CD14-positive monocyte (primary cell): Measurements from ENCODE around the gene NEMP1. TPM values are rescaled to one million over a fixed set of nuclear protein-coding genes. Genes with fewer than 3 reads are reported as not detected.

ENCODE experiments used
- DNase-seq, 3 donors: peaks; one replicate each; pipeline ENCODE4 v3.0.0-alpha.2; 2011 to 2022
- H2AFZ ChIP-seq: 2 replicates; pipeline ENCODE4 v1.6.0; 2012; ENCODE audit warnings: mild to moderate bottlenecking, low read depth, low read length, inconsistent platforms; ENCODE audit not compliant: insufficient read depth, poor library complexity, severe bottlenecking
- H3K27ac ChIP-seq, 2 donors: 1 replicate in 1 of 2; 2 replicates in 1 of 2; pipeline ENCODE4 v1.5.1; 2012 to 2013; ENCODE audit warnings: low read length in 2 of 2, control low read depth in 1 of 2, inconsistent platforms in 1 of 2, low read depth in 1 of 2, mild to moderate bottlenecking in 1 of 2
- H3K27me3 ChIP-seq, 2 donors: one replicate each; pipeline versions ENCODE4 v1.6.0 to v1.6.1; 2011 to 2013; ENCODE audit warnings: low read length in 2 of 2; ENCODE audit not compliant: control insufficient read depth in 2 of 2, insufficient read depth in 2 of 2
- H3K36me3 ChIP-seq, 2 donors: replicated peaks in 1 of 2; 1 replicate in 1 of 2; 2 replicates in 1 of 2; pipeline versions ENCODE4 v1.5.1 to v1.6.1; 2012 to 2013; ENCODE audit warnings: low read length in 2 of 2, control low read depth in 1 of 2, inconsistent platforms in 1 of 2, mild to moderate bottlenecking in 1 of 2; ENCODE audit not compliant: insufficient read depth in 2 of 2, control insufficient read depth in 1 of 2
- H3K4me1 ChIP-seq, 2 donors: 1 replicate in 1 of 2; 2 replicates in 1 of 2; pipeline versions ENCODE4 v1.5.1 to v1.6.1; 2012 to 2013; ENCODE audit warnings: low read length in 2 of 2, control low read depth in 1 of 2, inconsistent platforms in 1 of 2, mild to moderate bottlenecking in 1 of 2, moderate library complexity in 1 of 2; ENCODE audit not compliant: insufficient read depth in 2 of 2, control insufficient read depth in 1 of 2
- H3K4me2 ChIP-seq: replicated peaks from 2 replicates; pipeline ENCODE3; 2012; ENCODE audit warnings: low read length, moderate library complexity, mild to moderate bottlenecking; ENCODE audit not compliant: poor library complexity, severe bottlenecking; ENCODE audit errors: extremely low read depth
- H3K4me3 ChIP-seq, 3 experiments: fragments of 200-600 bp in 1 of 3; sonication (generic) in 1 of 3; replicated peaks in 1 of 3; 1 replicate in 2 of 3; 2 replicates in 1 of 3; pipeline ENCODE4 v1.5.1; 2011 to 2013; ENCODE audit warnings: low read length in 3 of 3, mild to moderate bottlenecking in 3 of 3, control low read depth in 2 of 3, low read depth in 2 of 3, inconsistent platforms in 1 of 3, moderate library complexity in 1 of 3
- H3K79me2 ChIP-seq: 2 replicates; pipeline ENCODE4 v1.6.0; 2012; ENCODE audit warnings: mild to moderate bottlenecking, control low read depth, inconsistent platforms, low read length, moderate library complexity; ENCODE audit not compliant: insufficient read depth
- H3K9ac ChIP-seq: 2 replicates; pipeline ENCODE4 v1.6.0; 2017; ENCODE audit warnings: low read length, mild to moderate bottlenecking; ENCODE audit not compliant: insufficient read depth, poor library complexity, severe bottlenecking
- H3K9me3 ChIP-seq, 2 donors: replicated peaks in 1 of 2; 1 replicate in 1 of 2; 2 replicates in 1 of 2; pipeline versions ENCODE4 v1.5.1 to v1.6.1; 2012 to 2013; ENCODE audit warnings: low read length in 2 of 2, control low read depth in 1 of 2; ENCODE audit not compliant: control insufficient read depth in 1 of 2, insufficient read depth in 1 of 2
- H4K20me1 ChIP-seq: 2 replicates; pipeline ENCODE4 v1.6.0; 2012; ENCODE audit warnings: mild to moderate bottlenecking, low read length, control low read depth, moderate library complexity; ENCODE audit not compliant: insufficient read depth
- H3K27ac Mint-ChIP-seq, 7 donors: one replicate each; pipeline ENCODE4 v1.8.0; 2020; ENCODE audit warnings: mild to moderate bottlenecking in 7 of 7, mixed read lengths in 7 of 7, moderate library complexity in 6 of 7, inconsistent platforms in 2 of 7
- H3K27me3 Mint-ChIP-seq, 3 donors: one replicate each; pipeline ENCODE4 v1.8.0; 2021 to 2022; ENCODE audit warnings: low read depth in 3 of 3, mild to moderate bottlenecking in 3 of 3, mixed read lengths in 3 of 3, moderate library complexity in 3 of 3, inconsistent platforms in 1 of 3
- H3K36me3 Mint-ChIP-seq, 2 donors: one replicate each; pipeline ENCODE4 v1.8.0; 2020; ENCODE audit warnings: mixed read lengths in 2 of 2, inconsistent platforms in 1 of 2, mild to moderate bottlenecking in 1 of 2
- H3K4me1 Mint-ChIP-seq: one replicate; pipeline ENCODE4 v1.8.0; 2020; ENCODE audit warnings: mild to moderate bottlenecking, mixed read lengths
- H3K4me3 Mint-ChIP-seq, 2 donors: one replicate each; pipeline ENCODE4 v1.8.0; 2020; ENCODE audit warnings: mild to moderate bottlenecking in 2 of 2, mixed read lengths in 2 of 2, moderate library complexity in 1 of 2
- H3K9me3 Mint-ChIP-seq, 7 donors: one replicate each; pipeline ENCODE4 v1.8.0; 2020 to 2022; ENCODE audit warnings: mixed read lengths in 7 of 7, mild to moderate bottlenecking in 6 of 7, moderate library complexity in 6 of 7, inconsistent platforms in 2 of 7
- WGBS: methylation state at CpG from one replicate; pipeline ENCODE4 v1.1.5; 2013; ENCODE audit warnings: missing lambda C conversion rate; ENCODE audit not compliant: insufficient coverage; 5-methylcytosine and 5-hydroxymethylcytosine counted together
- intact Hi-C, 2 donors: fragments of 100-400 bp; cut with micrococcal nuclease; formaldehyde crosslinking; loops; one replicate each; pipeline versions ENCODE4 v1.15.0 to v1.15.1; 2023
- polyA plus RNA-seq, 3 donors: library from polyadenylated mRNA; depleted of rRNA in 1 of 3; unstranded in 2 of 3; stranded (reverse) in 1 of 3; fragments of 300-500 nt in 2 of 3; fragments of >200 nt in 1 of 3; fragmentation: Illumina TruSeq in 2 of 3; gene quantifications; 1 replicate in 2 of 3; 2 replicates in 1 of 3; pipeline ENCODE4 v1.2.3, GENCODE V29; 2012 to 2021
- TF ChIP-seq, protein P1 (sequence below): fragments of 200-600 bp; IDR thresholded peaks from one replicate; pipeline ENCODE4 v1.8.0; 2022; ENCODE audit warnings: antibody characterized with exemption, mild to moderate bottlenecking

NEMP1 gene
- polyA plus RNA-seq, 3 donors, result 1.9 to 4.6 (median 2.2) TPM

DNA sequence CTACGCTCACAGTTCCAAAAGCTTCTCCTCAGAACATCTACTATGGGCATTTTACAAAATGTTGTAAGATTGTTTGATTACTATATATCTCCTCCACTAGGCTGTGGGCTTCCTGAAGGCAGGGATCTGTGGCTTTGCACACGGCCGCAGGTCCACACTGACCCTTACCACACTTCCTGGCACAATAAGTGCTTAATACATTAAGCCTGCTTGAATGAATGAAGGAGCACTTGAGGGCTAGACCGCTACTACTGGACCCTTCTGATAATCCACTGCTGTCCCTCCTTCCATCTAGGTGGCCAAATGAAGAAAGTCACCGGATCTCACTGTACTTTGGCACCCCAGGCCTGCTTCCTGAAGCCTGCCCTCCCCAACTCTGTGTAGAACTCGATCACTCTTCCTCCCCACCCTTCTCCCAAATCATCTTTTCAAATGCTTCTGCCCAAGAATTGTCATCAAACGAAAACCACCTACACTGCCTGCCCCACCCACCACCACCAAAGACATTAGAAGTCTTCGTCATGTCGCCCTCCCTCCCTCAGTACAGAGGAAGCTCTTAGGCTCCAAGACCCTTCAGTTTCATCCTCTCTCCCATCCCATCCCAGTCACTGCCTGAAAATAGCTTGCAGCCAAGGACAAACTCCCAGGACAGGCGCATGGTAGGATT lies 71.6 kb downstream of the NEMP1 start:
- Histone ChIP-seq H3K36me3 (peaks cover 26 to 27% of the 10 kb centered on the region in 2 donors), H3K9me3 (no peaks in the 10 kb centered on the region), H3K27me3 (no peaks in the 10 kb centered on the region), H3K4me2 (peak overlapping the region; percentile 66), H2AFZ (peak overlapping the region; percentile 64), H3K4me1 (peaks cover 13 to 21% of the 10 kb centered on the region in 2 donors), H3K79me2 (peaks cover 19% of the 10 kb centered on the region), H4K20me1 (peaks cover 5% of the 10 kb centered on the region), H3K9ac (no peak overlapping the region), H3K4me3 (peak overlapping the region; percentile 9 to 87 (median 21)), H3K27ac (no peak overlapping the region)
- TF ChIP-seq, protein P1, sequence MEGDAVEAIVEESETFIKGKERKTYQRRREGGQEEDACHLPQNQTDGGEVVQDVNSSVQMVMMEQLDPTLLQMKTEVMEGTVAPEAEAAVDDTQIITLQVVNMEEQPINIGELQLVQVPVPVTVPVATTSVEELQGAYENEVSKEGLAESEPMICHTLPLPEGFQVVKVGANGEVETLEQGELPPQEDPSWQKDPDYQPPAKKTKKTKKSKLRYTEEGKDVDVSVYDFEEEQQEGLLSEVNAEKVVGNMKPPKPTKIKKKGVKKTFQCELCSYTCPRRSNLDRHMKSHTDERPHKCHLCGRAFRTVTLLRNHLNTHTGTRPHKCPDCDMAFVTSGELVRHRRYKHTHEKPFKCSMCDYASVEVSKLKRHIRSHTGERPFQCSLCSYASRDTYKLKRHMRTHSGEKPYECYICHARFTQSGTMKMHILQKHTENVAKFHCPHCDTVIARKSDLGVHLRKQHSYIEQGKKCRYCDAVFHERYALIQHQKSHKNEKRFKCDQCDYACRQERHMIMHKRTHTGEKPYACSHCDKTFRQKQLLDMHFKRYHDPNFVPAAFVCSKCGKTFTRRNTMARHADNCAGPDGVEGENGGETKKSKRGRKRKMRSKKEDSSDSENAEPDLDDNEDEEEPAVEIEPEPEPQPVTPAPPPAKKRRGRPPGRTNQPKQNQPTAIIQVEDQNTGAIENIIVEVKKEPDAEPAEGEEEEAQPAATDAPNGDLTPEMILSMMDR, result peak; percentile 7
- H3K27me3 Mint-ChIP-seq, result peaks cover 0 to 1% (median 0%) of the 10 kb centered on the region in 3 donors
- WGBS, result 44% methylated on average over 6 of the region's 10 CpGs
- H3K36me3 Mint-ChIP-seq, result peaks cover 29% of the 10 kb centered on the region in 2 donors
- peak overlapping the region; percentile 79 to 86 for H3K4me3 Mint-ChIP-seq
- H3K27ac Mint-ChIP-seq, result peak overlapping the region in 3 of 7 donors; percentile 53 to 69 (median 66)
- H3K9me3 Mint-ChIP-seq, result no peaks in the 10 kb centered on the region
- intact Hi-C loops, result loop anchor here in 1 of 2 donors (5.0 kb wide), 1 partner anchor 55 kb away; no protein-coding TSS in a partner anchor
- DNase-seq, result no peak
- peaks cover 23% of the 10 kb centered on the region for H3K4me1 Mint-ChIP-seq

DNA sequence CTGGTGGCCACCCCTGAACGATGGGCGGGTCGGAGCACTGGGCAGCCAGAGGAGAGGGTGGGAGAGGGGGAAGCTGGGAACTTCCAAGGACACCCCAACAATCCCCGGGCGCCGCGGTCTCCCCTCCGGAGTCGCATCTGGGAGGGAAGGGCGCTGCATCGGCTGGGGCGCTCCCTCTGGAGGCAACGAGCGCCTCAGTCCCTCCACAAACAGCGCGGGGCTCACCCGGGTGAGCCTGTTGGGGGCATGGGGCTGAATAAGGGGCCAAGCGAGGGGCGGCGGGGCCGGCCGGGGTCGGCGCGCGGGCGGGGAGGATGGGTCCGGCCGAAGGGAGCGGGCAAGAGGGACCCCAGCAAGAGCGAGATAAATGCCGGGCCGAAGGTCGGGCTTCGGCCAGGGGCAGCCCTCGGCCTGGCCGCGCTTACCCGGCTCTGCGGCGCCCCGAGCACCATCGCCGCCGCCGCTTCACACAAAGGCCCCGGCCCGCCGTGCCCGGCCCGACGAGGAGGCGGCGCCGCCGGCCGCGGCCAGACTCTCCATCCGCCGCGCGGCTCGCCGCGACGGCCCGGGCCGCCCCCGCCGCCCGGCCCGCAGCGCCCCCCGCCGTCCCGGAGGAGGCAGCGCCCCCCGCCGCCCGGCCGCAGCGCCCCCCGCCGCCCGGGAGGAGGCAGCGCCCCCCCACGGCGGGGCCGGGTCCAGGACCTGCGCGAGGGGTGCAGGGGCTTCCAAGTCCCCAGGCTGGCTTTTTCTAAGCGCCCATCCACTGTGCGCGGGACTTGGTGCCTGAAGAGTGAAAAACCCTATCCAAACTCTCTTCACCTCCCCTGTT lies 72.4 kb downstream of the NEMP1 start, which contains the start of gene ZBTB39:
TSS of gene ZBTB39 (minus strand) at position 567 of the 829 bp plus-strand sequence. CDS start 1,629 bp downstream, outside the sequence.
- Histone ChIP-seq H3K4me3 (peak within 1 kb of the TSS; percentile 59 to 87 (median 86)), H4K20me1 (peaks cover 10% of the 10 kb centered on the region), H3K9me3 (no peaks in the 10 kb centered on the region), H2AFZ (peak within 1 kb of the TSS; percentile 95), H3K9ac (peak within 1 kb of the TSS; percentile 81), H3K27me3 (no peaks in the 10 kb centered on the region), H3K4me2 (peak within 1 kb of the TSS; percentile 94), H3K27ac (peak within 1 kb of the TSS in 1 of 2 donors; percentile 55), H3K36me3 (peaks cover 28 to 31% of the 10 kb centered on the region in 2 donors), H3K79me2 (peaks cover 19% of the 10 kb centered on the region), H3K4me1 (peaks cover 13 to 21% of the 10 kb centered on the region in 2 donors)
- H3K27ac Mint-ChIP-seq, result peak within 1 kb of the TSS; percentile 18 to 76 (median 53)
- peak within 1 kb of the TSS; percentile 86 to 94 for H3K4me3 Mint-ChIP-seq
- under 1% methylated on average over 69 of the region's 94 CpGs for WGBS
- intact Hi-C loops, result loop anchor here in 1 of 2 donors (5.0 kb wide), 1 partner anchor 56 kb away; no protein-coding TSS in a partner anchor
- H3K27me3 Mint-ChIP-seq, result peaks cover 0 to 1% (median 0%) of the 10 kb centered on the region in 3 donors
- peaks cover 23% of the 10 kb centered on the region for H3K4me1 Mint-ChIP-seq
- peaks cover 37% of the 10 kb centered on the region in 2 donors for H3K36me3 Mint-ChIP-seq
- DNase-seq, result peak; percentile 15 to 66 (median 48)
- no peaks in the 10 kb centered on the region for H3K9me3 Mint-ChIP-seq
- TF ChIP-seq, protein P1, result peak; percentile 64
